MM.1S (cell line): ENCODE measurements around the gene GCC1.

Experiments
- DNase-seq: peaks from one replicate; pipeline ENCODE4 v3.0.0-alpha.2; 2015
- H2AFZ ChIP-seq: fragments of 300-600 bp; sonication (generic); 2 replicates; pipeline ENCODE4 v1.6.0; 2016; ENCODE audit warnings: antibody characterized with exemption, low read length
- H3F3A ChIP-seq: fragments of 300-600 bp; sonication (generic); 2 replicates; pipeline ENCODE4 v1.6.1; 2016; ENCODE audit warnings: mild to moderate bottlenecking, antibody characterized with exemption, low read length, moderate library complexity, mixed read lengths; ENCODE audit not compliant: insufficient read depth
- H3K27ac ChIP-seq: fragments of 300-600 bp; sonication (generic); 2 replicates; pipeline ENCODE4 v1.5.1; 2016; ENCODE audit warnings: mild to moderate bottlenecking, low read length
- H3K27me3 ChIP-seq: fragments of 300-600 bp; sonication (generic); replicated peaks from 2 replicates; pipeline ENCODE4 v1.6.0; 2016; ENCODE audit warnings: low read length; ENCODE audit not compliant: insufficient read depth
- H3K36me3 ChIP-seq: fragments of 300-600 bp; sonication (generic); replicated peaks from 2 replicates; pipeline ENCODE4 v1.6.1; 2016; ENCODE audit warnings: mild to moderate bottlenecking, low read length, mixed read lengths; ENCODE audit not compliant: insufficient read depth
- H3K4me1 ChIP-seq: fragments of 300-600 bp; sonication (generic); 2 replicates; pipeline ENCODE4 v1.6.1; 2016; ENCODE audit warnings: low read length, mixed read lengths
- H3K4me2 ChIP-seq: fragments of 300-600 bp; sonication (generic); 2 replicates; pipeline ENCODE4 v1.6.0; 2016; ENCODE audit warnings: low read depth, low read length
- H3K4me3 ChIP-seq: fragments of 300-600 bp; sonication (generic); 2 replicates; pipeline ENCODE4 v1.5.1; 2016; ENCODE audit warnings: low read length, mixed read lengths
- H3K79me2 ChIP-seq: fragments of 300-600 bp; sonication (generic); 2 replicates; pipeline ENCODE4 v1.6.1; 2016; ENCODE audit warnings: mixed run types, low read length, mixed read lengths
- H3K9ac ChIP-seq: fragments of 300-600 bp; sonication (generic); 2 replicates; pipeline ENCODE4 v1.6.1; 2016; ENCODE audit warnings: low read length, mixed read lengths
- H3K9me2 ChIP-seq: fragments of 300-600 bp; sonication (generic); replicated peaks from 2 replicates; pipeline ENCODE4 v1.6.1; 2016; ENCODE audit warnings: mild to moderate bottlenecking, low read length, mixed read lengths; ENCODE audit not compliant: insufficient read depth
- H3K9me3 ChIP-seq: fragments of 300-600 bp; sonication (generic); replicated peaks from 2 replicates; pipeline ENCODE4 v1.6.1; 2016; ENCODE audit warnings: mild to moderate bottlenecking, low read length, mixed read lengths; ENCODE audit not compliant: insufficient read depth
- H4K20me1 ChIP-seq: fragments of 300-600 bp; sonication (generic); 2 replicates; pipeline ENCODE4 v1.6.1; 2016; ENCODE audit warnings: mild to moderate bottlenecking, low read length, moderate library complexity, mixed read lengths; ENCODE audit not compliant: insufficient read depth
- EZH2 ChIP-seq: fragments of 300-600 bp; sonication (generic); optimal IDR thresholded peaks from 2 replicates; pipeline ENCODE3; 2017; ENCODE audit warnings: low read depth, mild to moderate bottlenecking, antibody characterized with exemption, low read length, mixed read lengths
- EZH2phosphoT487 ChIP-seq: fragments of 300-600 bp; sonication (generic); IDR thresholded peaks from 2 replicates; pipeline ENCODE4 v1.6.1; 2018; ENCODE audit warnings: antibody characterized with exemption, low read length
- TF ChIP-seq, protein P1 (sequence below): fragments of 300-600 bp; sonication (generic); IDR thresholded peaks from 2 replicates; pipeline ENCODE4 v1.5.1; 2016; ENCODE audit warnings: antibody characterized with exemption, low read length, mixed read lengths

Gene GCC1

DNA sequence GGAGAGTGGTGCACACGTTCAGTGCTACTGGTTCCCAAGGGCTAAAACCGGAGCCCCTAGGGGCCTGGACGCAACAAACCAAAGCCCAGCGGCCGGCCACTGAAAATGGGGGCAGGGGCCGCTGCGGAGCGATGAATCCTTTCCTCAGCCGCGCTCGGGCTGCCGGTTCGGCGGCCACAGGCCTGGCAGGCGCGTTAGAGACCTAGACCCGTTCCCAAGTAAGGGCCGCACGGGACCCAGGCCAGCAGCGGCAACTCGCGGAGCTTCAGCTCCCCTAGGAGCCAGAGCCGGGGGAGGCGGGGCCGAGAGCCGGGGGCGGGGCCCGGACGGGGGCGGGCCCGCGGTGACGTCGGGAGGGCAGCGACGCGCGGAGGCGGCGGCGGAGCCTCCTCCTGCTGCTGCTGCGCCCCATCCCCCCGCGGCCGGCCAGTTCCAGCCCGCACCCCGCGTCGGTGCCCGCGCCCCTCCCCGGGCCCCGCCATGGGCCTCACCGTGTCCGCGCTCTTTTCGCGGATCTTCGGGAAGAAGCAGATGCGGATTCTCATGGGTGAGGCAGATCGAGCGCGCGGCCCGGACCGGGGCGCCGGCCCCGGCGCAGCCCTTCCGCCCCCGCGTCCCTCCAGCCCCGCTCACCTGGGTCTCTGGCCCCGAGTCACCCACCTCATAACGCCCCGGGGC is 2.8 kb upstream of the GCC1 start, which contains the start of gene ARF5:
Gene ARF5, plus strand, starts transcription at position 393 of the 678 bp plus-strand sequence. Its CDS starts 88 bp downstream, at position 481.
- Histone ChIP-seq H3K4me2 (peak within 1 kb of the TSS; percentile 97), H4K20me1 (no peaks in the 10 kb centered on the region), H3K27me3 (no peaks in the 10 kb centered on the region), H3K4me3 (peak within 1 kb of the TSS; percentile 95), H3F3A (no peaks in the 10 kb centered on the region), H3K36me3 (peaks cover 8% of the 10 kb centered on the region; the same call in 1 of the 2 replicates), H3K9ac (peak within 1 kb of the TSS; percentile 96), H3K9me3 (no peaks in the 10 kb centered on the region), H3K27ac (peak within 1 kb of the TSS; percentile 51; the same call in 1 of the 2 replicates), H3K9me2 (no peaks in the 10 kb centered on the region), H2AFZ (peak within 1 kb of the TSS; percentile 96), H3K79me2 (peaks cover 40% of the 10 kb centered on the region), H3K4me1 (peaks cover 26% of the 10 kb centered on the region)
- peak; percentile 92 for DNase-seq
- TF ChIP-seq EZH2phosphoT487 (no peak), EZH2 (no peak)
- TF ChIP-seq, protein P1, sequence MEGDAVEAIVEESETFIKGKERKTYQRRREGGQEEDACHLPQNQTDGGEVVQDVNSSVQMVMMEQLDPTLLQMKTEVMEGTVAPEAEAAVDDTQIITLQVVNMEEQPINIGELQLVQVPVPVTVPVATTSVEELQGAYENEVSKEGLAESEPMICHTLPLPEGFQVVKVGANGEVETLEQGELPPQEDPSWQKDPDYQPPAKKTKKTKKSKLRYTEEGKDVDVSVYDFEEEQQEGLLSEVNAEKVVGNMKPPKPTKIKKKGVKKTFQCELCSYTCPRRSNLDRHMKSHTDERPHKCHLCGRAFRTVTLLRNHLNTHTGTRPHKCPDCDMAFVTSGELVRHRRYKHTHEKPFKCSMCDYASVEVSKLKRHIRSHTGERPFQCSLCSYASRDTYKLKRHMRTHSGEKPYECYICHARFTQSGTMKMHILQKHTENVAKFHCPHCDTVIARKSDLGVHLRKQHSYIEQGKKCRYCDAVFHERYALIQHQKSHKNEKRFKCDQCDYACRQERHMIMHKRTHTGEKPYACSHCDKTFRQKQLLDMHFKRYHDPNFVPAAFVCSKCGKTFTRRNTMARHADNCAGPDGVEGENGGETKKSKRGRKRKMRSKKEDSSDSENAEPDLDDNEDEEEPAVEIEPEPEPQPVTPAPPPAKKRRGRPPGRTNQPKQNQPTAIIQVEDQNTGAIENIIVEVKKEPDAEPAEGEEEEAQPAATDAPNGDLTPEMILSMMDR: no peak

DNA sequence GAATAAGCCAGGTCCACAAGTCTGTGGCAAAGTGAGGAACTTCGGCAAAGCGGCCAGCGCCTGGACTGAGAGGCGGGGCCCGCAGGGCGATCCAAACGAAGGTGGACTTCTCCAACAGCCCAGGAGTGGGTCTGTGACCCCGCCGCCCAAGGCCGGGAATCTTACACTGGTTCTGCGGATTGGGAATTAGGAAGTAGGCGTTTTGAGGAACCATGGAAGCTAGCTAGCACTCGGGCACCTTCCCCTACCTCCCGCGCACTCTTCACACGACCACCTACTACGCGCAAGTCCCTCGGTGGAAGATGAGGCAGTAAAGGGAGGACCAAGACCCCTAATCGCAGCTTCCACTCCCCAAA is 2.2 kb upstream of the GCC1 start:
- TF ChIP-seq EZH2 (no peak), EZH2phosphoT487 (no peak)
- TF ChIP-seq, protein P1: no peak
- H3F3A ChIP-seq: no peaks in the 10 kb centered on the region
- H3K4me1 ChIP-seq: peaks cover 26% of the 10 kb centered on the region
- H2AFZ ChIP-seq: peak overlapping the region; percentile 95
- H4K20me1 ChIP-seq: no peaks in the 10 kb centered on the region
- peak overlapping the region; percentile 95 for H3K4me3 ChIP-seq
- peak overlapping the region; percentile 63; the same call in 1 of the 2 replicates for H3K9ac ChIP-seq
- no peak overlapping the region for H3K27ac ChIP-seq
- H3K4me2 ChIP-seq: peak overlapping the region; percentile 97
- H3K36me3 ChIP-seq: peaks cover 8% of the 10 kb centered on the region; the same call in 1 of the 2 replicates
- no peaks in the 10 kb centered on the region for H3K9me2 ChIP-seq
- H3K27me3 ChIP-seq: no peaks in the 10 kb centered on the region
- no peak for DNase-seq
- peaks cover 45% of the 10 kb centered on the region for H3K79me2 ChIP-seq
- H3K9me3 ChIP-seq: no peaks in the 10 kb centered on the region

DNA sequence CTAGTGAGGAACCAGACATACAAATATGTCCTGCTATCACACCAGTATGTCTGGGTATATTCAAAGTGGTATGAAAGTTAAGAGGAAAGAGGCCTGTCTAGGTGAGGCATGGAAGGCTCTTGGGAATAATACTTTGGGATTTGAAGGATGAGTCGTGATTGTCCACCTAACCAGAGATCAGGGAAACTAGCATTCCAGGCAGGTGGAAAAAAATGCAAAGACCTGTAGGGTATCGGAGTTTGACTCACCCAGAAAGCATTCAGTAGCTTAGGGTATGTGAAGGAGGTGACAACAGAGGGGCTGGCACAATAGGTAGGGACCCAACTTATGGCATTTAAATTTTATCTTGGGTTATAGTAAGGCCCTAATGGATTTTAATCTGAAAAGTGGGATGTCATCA is 950 bp upstream of the GCC1 start:
- Histone ChIP-seq H3K79me2 (peaks cover 57% of the 10 kb centered on the region), H3K9me3 (no peaks in the 10 kb centered on the region), H3K27me3 (no peaks in the 10 kb centered on the region), H3K36me3 (peaks cover 6% of the 10 kb centered on the region), H4K20me1 (no peaks in the 10 kb centered on the region), H3K9me2 (no peaks in the 10 kb centered on the region), H3K4me2 (no peak overlapping the region), H3K4me1 (peaks cover 26% of the 10 kb centered on the region), H3K27ac (no peak overlapping the region), H3K4me3 (no peak overlapping the region), H3K9ac (no peak overlapping the region), H3F3A (no peaks in the 10 kb centered on the region), H2AFZ (no peak overlapping the region)
- no peak for TF ChIP-seq EZH2phosphoT487
- no peak for TF ChIP-seq EZH2
- TF ChIP-seq, protein P1: no peak
- no peak for DNase-seq
